GM12892 (cell line): Measurements from ENCODE around the gene KRT78.

Source experiments
- DNase-seq: peaks from one replicate; pipeline ENCODE4 v3.0.0; 2011; ENCODE audit not compliant: insufficient read length
- FAIRE-seq: peaks from 2 replicates; lab custom pipeline; 2011; peaks lifted over from hg19 to GRCh38; lab: Jason Lieb, UNC
- POLR2A ChIP-seq: IDR thresholded peaks from 2 replicates; pipeline ENCODE4 v1.6.1; 2011; ENCODE audit warnings: low read depth, low read length, control low read depth
- POLR2AphosphoS5 ChIP-seq: IDR thresholded peaks from 2 replicates; pipeline ENCODE4 v1.6.1; 2011; ENCODE audit warnings: low read depth, low read length, control low read depth
- TAF1 ChIP-seq: IDR thresholded peaks from 2 replicates; pipeline ENCODE4 v1.6.1; 2011; ENCODE audit warnings: low read depth, mild to moderate bottlenecking, control low read depth, low read length, borderline replicate concordance

The KRT78 gene

GRCh38 chr12:52811191-52812072 lies 37.4 kb downstream of the KRT78 start:
- no peak for DNase-seq
- no peak for FAIRE-seq
- TF ChIP-seq POLR2AphosphoS5 (no peak), TAF1 (no peak), POLR2A (no peak)

- no peak for FAIRE-seq
- no peak for DNase-seq
- no peak for TF ChIP-seq POLR2A
- no peak for TF ChIP-seq POLR2AphosphoS5
- TF ChIP-seq TAF1: no peak
Measured at GRCh38 chr12:52810554-52810953, 38.2 kb downstream of the KRT78 start.

GRCh38 chr12:52809166-52809565 lies 39.6 kb downstream of the KRT78 start:
- TF ChIP-seq POLR2AphosphoS5 (no peak), TAF1 (no peak), POLR2A (no peak)
- DNase-seq (no peak), FAIRE-seq (no peak)

- DNase-seq: no peak
- TF ChIP-seq TAF1 (no peak), POLR2AphosphoS5 (no peak), POLR2A (no peak)
- FAIRE-seq: no peak
Measured at GRCh38 chr12:52808573-52809160, 40.1 kb downstream of the KRT78 start.

GRCh38 chr12:52807544-52808470 lies 41.0 kb downstream of the KRT78 start:
- no peak for TF ChIP-seq TAF1
- TF ChIP-seq POLR2AphosphoS5: no peak
- no peak for TF ChIP-seq POLR2A
- FAIRE-seq (no peak), DNase-seq (no peak)

GRCh38 chr12:52806821-52807543 lies 41.8 kb downstream of the KRT78 start:
- TF ChIP-seq TAF1 (no peak), POLR2A (no peak), POLR2AphosphoS5 (no peak)
- DNase-seq: no peak
- no peak for FAIRE-seq

GRCh38 chr12:52806169-52806811 lies 42.5 kb downstream of the KRT78 start:
- TF ChIP-seq POLR2AphosphoS5 (no peak), TAF1 (no peak), POLR2A (no peak)
- DNase-seq: no peak
- FAIRE-seq: no peak

DNA sequence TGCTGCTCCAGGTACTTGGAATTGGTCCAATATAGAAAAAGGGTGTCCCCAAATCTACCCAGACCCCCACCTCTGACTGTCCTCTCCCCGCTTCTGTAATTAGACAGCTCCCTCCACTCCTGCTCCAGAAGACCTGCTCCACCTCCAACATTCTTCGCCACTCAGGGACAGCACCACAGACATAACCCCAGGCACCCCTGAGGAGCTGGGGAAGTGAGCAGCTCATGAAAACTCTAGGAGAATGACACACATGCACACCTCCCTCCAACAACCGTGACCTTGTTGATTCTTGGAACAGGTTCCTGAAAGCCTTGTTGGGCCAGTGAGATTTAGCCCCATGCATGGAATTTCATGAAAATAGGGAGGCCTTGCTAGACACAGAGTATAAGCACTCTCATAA lies 43.1 kb downstream of the KRT78 start:
- FAIRE-seq (no peak), DNase-seq (no peak)
- TF ChIP-seq TAF1: no peak
- no peak for TF ChIP-seq POLR2AphosphoS5
- TF ChIP-seq POLR2A: no peak

GRCh38 chr12:52805000-52805399 lies 43.8 kb downstream of the KRT78 start:
- FAIRE-seq (no peak), DNase-seq (no peak)
- TF ChIP-seq TAF1 (no peak), POLR2A (no peak), POLR2AphosphoS5 (no peak)

- FAIRE-seq: no peak
- TF ChIP-seq TAF1 (no peak), POLR2AphosphoS5 (no peak), POLR2A (no peak)
- DNase-seq: no peak
Measured at GRCh38 chr12:52802442-52802841, 46.4 kb downstream of the KRT78 start.

- DNase-seq: no peak
- FAIRE-seq: no peak
- TF ChIP-seq TAF1 (no peak), POLR2AphosphoS5 (no peak), POLR2A (no peak)
Measured at GRCh38 chr12:52801773-52802172, 47.0 kb downstream of the KRT78 start.
